ENCODE data around the gene NF1.

GRCh38 chr17:31148205-31148604 is 53.4 kb downstream of the NF1 start:
- TF ChIP-seq POLR2A (IDR thresholded peaks at IDR 0.05): no peak
- no peak for TF ChIP-seq CTCF (IDR thresholded peaks at IDR 0.05)

Measured in heart left ventricle (tissue), 13 donors.